HTR-8/SVneo (cell line): ENCODE measurements around the gene WDR5.

Experiments
- DNase-seq: peaks from one replicate; pipeline ENCODE4 v3.0.0; 2011; ENCODE audit warnings: low spot score, mixed read lengths; ENCODE audit not compliant: insufficient read length
- FAIRE-seq: peaks from 2 replicates; lab custom pipeline; 2011; peaks lifted over from hg19 to GRCh38; lab: Jason Lieb, UNC

The WDR5 gene

GRCh38 chr9:134157378-134157885 lies 21.6 kb downstream of the WDR5 start:
- FAIRE-seq, result no peak
- no peak for DNase-seq

- DNase-seq, result no peak
- FAIRE-seq, result no peak
Observed at GRCh38 chr9:134158242-134158641, 22.4 kb downstream of the WDR5 start.

- FAIRE-seq, result no peak
- no peak for DNase-seq
Observed at GRCh38 chr9:134158753-134159392, 23.0 kb downstream of the WDR5 start.

GRCh38 chr9:134159566-134160245 lies 23.8 kb downstream of the WDR5 start:
- no peak for DNase-seq
- FAIRE-seq, result no peak

GRCh38 chr9:134161647-134162046 lies 25.8 kb downstream of the WDR5 start:
- no peak for FAIRE-seq
- no peak for DNase-seq

GRCh38 chr9:134162212-134162775 lies 26.4 kb downstream of the WDR5 start:
- DNase-seq, result no peak
- no peak for FAIRE-seq

- DNase-seq (no peak), FAIRE-seq (no peak)
Observed at GRCh38 chr9:134162926-134163370, 27.1 kb downstream of the WDR5 start.

GRCh38 chr9:134163371-134164196 lies 27.7 kb downstream of the WDR5 start:
- no peak for DNase-seq
- no peak for FAIRE-seq

GRCh38 chr9:134164879-134165278 lies 29.0 kb downstream of the WDR5 start:
- peak; percentile 80 for FAIRE-seq

GRCh38 chr9:134165357-134166315 lies 29.8 kb downstream of the WDR5 start:
- DNase-seq (no peak), FAIRE-seq (peak; percentile 91)

More at GRCh38 chr9:134164879-134165278, 29.0 kb downstream of the WDR5 start:
- no peak for DNase-seq

- DNase-seq (no peak), FAIRE-seq (no peak)
Observed at GRCh38 chr9:134166374-134166773, 30.5 kb downstream of the WDR5 start.

GRCh38 chr9:134167530-134167931 lies 31.6 kb downstream of the WDR5 start:
- FAIRE-seq (no peak), DNase-seq (no peak)

- FAIRE-seq (no peak), DNase-seq (no peak)
Observed at GRCh38 chr9:134168757-134169550, 33.1 kb downstream of the WDR5 start.

GRCh38 chr9:134169724-134170401 lies 34.0 kb downstream of the WDR5 start:
- FAIRE-seq, result no peak
- DNase-seq, result no peak

- FAIRE-seq, result peak; percentile 62
- DNase-seq, result no peak
Observed at GRCh38 chr9:134170532-134171315, 34.8 kb downstream of the WDR5 start.

- FAIRE-seq, result no peak
- no peak for DNase-seq
Observed at GRCh38 chr9:134171316-134172197, 35.7 kb downstream of the WDR5 start.
